HFF-Myc (cell line): ENCODE measurements around the gene AUP1.

Source experiments
- DNase-seq: peaks from one replicate; pipeline ENCODE4 v3.0.0-alpha.2; 2011; ENCODE audit warnings: low read depth; ENCODE audit errors: extremely low read depth
- H3K4me3 ChIP-seq: replicated peaks from 2 replicates; pipeline ENCODE4 v1.5.1; 2011; ENCODE audit warnings: low read depth, mild to moderate bottlenecking, control low read depth, low read length
- CTCF ChIP-seq: IDR thresholded peaks from 2 replicates; pipeline ENCODE4 v1.5.1; 2012; ENCODE audit warnings: mild to moderate bottlenecking, low read depth, low read length, control low read depth; ENCODE audit errors: missing control alignments

AUP1 gene

GRCh38 chr2:74514368-74515270 lies 14.9 kb downstream of the AUP1 start, which contains the start of gene TLX2:
TLX2 (plus strand) TSS chr2:74514450; CDS start chr2:74514807, 357 bp downstream.
- TF ChIP-seq CTCF, result no peak
- H3K4me3 ChIP-seq, result no peak within 1 kb of the TSS
- no peak for DNase-seq

GRCh38 chr2:74513605-74514367 lies 15.7 kb downstream of the AUP1 start:
- no peak for DNase-seq
- no peak for TF ChIP-seq CTCF
- H3K4me3 ChIP-seq, result no peak overlapping the region

- no peak overlapping the region for H3K4me3 ChIP-seq
- no peak for TF ChIP-seq CTCF
- no peak for DNase-seq
These were observed 16.5 kb downstream of the AUP1 start for GRCh38 chr2:74512744-74513604.

- TF ChIP-seq CTCF, result no peak
- DNase-seq, result no peak
- H3K4me3 ChIP-seq, result no peak overlapping the region
These were observed 18.2 kb downstream of the AUP1 start for GRCh38 chr2:74511104-74511989.

- no peak for DNase-seq
- TF ChIP-seq CTCF, result no peak
- no peak overlapping the region for H3K4me3 ChIP-seq
These were observed 19.2 kb downstream of the AUP1 start for GRCh38 chr2:74510272-74510671.
